ENCODE results near the gene PRKACA. TPM values are rescaled to one million over a fixed set of nuclear protein-coding genes. Genes with fewer than 3 reads are reported as not detected.
A peak's percentile ranks its signal among the peaks of the same experiment; 100 is the strongest.

PRKACA gene
- total RNA-seq, 2 donors from 2014 or later: 34.8 to 106 TPM

DNA sequence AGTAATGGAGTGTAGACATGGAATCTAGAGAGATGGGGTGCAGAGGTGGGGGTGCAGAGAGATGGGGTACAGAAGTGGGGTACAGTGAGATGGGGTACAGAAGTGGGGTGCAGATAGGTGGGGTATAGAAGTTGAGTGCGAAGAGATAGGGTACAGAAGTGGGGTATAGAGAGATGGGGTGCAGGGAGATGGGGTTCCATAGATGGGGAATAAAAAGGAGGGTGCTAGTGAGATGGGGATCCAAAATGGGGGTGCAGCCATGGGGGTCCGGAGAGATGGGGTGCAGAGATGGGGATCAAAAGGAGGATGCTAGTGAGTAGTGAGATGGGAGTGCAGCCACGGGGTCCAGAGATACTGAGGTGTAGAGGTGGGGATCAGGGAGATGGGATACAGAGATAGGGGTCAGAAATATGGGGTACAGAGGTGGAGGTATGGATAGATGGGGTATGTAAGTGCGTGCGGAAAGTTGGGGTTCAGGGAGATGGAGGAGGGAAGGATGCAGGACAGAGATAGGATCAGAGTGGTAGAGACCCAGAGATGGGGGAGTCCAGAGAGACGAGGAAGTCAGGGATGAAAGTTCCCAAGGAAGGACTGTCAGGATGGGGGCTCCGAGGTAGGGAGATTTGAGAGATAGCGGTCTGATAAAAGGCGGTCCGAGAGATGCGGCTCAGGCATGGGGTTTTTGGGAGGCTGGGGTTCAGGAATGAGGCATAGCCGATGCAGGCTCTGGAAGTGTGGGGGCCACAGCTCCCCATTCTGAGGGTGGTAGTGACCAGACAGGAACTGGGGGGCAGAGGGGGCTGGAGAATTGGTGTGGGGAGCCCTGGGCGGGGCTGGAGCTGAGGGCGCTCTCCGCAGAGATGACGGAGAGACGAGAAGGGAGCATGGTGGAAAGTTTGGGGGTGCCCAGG lies 59.1 kb downstream of the PRKACA start:
- DNase-seq (ENCODE audit: low spot score): no peak
- Histone ChIP-seq H3K36me3 (no peaks in the 10 kb centered on the region), H3K9me3 (no peaks in the 10 kb centered on the region), H3K4me3 (no peak overlapping the region), H3K27me3 (replicated peaks; ENCODE audit: insufficient read depth) (no peaks in the 10 kb centered on the region), H3K4me1 (replicated peaks) (no peaks in the 10 kb centered on the region), H3K27ac (no peak overlapping the region)
- 22% methylated on average over 17 of the region's 17 CpGs for WGBS
- intact Hi-C loops (cut with DNase I): no loop called here
- TF ChIP-seq POLR2AphosphoS5 (IDR thresholded peaks at IDR 0.05): no peak
- TF ChIP-seq, protein P1, sequence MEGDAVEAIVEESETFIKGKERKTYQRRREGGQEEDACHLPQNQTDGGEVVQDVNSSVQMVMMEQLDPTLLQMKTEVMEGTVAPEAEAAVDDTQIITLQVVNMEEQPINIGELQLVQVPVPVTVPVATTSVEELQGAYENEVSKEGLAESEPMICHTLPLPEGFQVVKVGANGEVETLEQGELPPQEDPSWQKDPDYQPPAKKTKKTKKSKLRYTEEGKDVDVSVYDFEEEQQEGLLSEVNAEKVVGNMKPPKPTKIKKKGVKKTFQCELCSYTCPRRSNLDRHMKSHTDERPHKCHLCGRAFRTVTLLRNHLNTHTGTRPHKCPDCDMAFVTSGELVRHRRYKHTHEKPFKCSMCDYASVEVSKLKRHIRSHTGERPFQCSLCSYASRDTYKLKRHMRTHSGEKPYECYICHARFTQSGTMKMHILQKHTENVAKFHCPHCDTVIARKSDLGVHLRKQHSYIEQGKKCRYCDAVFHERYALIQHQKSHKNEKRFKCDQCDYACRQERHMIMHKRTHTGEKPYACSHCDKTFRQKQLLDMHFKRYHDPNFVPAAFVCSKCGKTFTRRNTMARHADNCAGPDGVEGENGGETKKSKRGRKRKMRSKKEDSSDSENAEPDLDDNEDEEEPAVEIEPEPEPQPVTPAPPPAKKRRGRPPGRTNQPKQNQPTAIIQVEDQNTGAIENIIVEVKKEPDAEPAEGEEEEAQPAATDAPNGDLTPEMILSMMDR (IDR thresholded peaks at IDR 0.05): no peak
- no peak for TF ChIP-seq POLR2A (IDR thresholded peaks at IDR 0.05)

- TF ChIP-seq, protein P1 (IDR thresholded peaks at IDR 0.05): no peak
- TF ChIP-seq POLR2A (IDR thresholded peaks at IDR 0.05) (no peak), POLR2AphosphoS5 (IDR thresholded peaks at IDR 0.05) (no peak)
- Histone ChIP-seq H3K4me1 (replicated peaks) (no peaks in the 10 kb centered on the region), H3K9me3 (no peaks in the 10 kb centered on the region), H3K27me3 (replicated peaks; ENCODE audit: insufficient read depth) (no peaks in the 10 kb centered on the region), H3K4me3 (peak overlapping the region; percentile 20 to 33), H3K27ac (no peak overlapping the region), H3K36me3 (no peaks in the 10 kb centered on the region)
- intact Hi-C loops (cut with DNase I): no loop called here
- 29% methylated on average over 19 of the region's 19 CpGs for WGBS
- no peak for DNase-seq (ENCODE audit: low spot score)
Observed at GRCh38 chr19:14056741-14057356, 60.7 kb downstream of the PRKACA start.

GRCh38 chr19:14056069-14056666 lies 61.4 kb downstream of the PRKACA start:
- no peaks in the 10 kb centered on the region for H3K27me3 ChIP-seq (replicated peaks; ENCODE audit: insufficient read depth)
- no peak for DNase-seq (ENCODE audit: low spot score)
- no peaks in the 10 kb centered on the region for H3K36me3 ChIP-seq
- no peaks in the 10 kb centered on the region for H3K9me3 ChIP-seq
- H3K4me3 ChIP-seq: no peak overlapping the region
- intact Hi-C loops (cut with DNase I): no loop called here
- WGBS: 92% methylated on average over 10 of the region's 10 CpGs
- no peaks in the 10 kb centered on the region for H3K4me1 ChIP-seq (replicated peaks)
- no peak for TF ChIP-seq POLR2A (IDR thresholded peaks at IDR 0.05)
- TF ChIP-seq POLR2AphosphoS5 (IDR thresholded peaks at IDR 0.05): no peak
- TF ChIP-seq, protein P1 (IDR thresholded peaks at IDR 0.05): no peak
- H3K27ac ChIP-seq: no peak overlapping the region

DNA sequence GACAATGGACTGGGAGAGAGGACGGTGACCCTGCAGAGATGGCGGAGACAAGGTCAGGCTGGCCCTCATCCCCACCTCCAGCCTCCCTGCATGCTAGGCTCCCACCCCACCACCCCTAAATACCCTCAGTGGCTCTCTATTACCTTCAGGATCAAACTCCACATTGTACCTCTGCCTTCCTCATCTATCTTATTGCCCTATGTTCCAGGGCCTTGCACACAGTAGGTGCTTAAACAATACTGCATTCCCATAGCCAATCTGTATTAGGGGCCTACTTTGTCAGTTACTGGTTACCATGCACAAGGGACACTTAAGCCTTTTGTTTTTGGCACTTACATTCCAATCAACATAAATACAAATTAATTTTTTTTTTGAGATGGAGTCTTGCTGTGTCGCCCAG lies 62.2 kb downstream of the PRKACA start:
- Histone ChIP-seq H3K36me3 (no peaks in the 10 kb centered on the region), H3K4me3 (no peak overlapping the region), H3K27ac (no peak overlapping the region), H3K27me3 (replicated peaks; ENCODE audit: insufficient read depth) (no peaks in the 10 kb centered on the region), H3K4me1 (replicated peaks) (no peaks in the 10 kb centered on the region), H3K9me3 (no peaks in the 10 kb centered on the region)
- intact Hi-C loops (cut with DNase I): no loop called here
- DNase-seq (ENCODE audit: low spot score): no peak
- 82% methylated on average over 3 of the region's 3 CpGs for WGBS
- TF ChIP-seq, protein P1 (IDR thresholded peaks at IDR 0.05): no peak
- TF ChIP-seq POLR2AphosphoS5 (IDR thresholded peaks at IDR 0.05) (no peak), POLR2A (IDR thresholded peaks at IDR 0.05) (no peak)

All from prostate gland (tissue), 2 donors.